ENCODE measurements around the gene ENTPD5.

Gene ENTPD5

GRCh38 chr14:74018586-74019407 is at the start of gene ENTPD5, which contains the start of gene BBOF1:
Gene ENTPD5 (minus strand): TSS chr14:74019288. CDS start chr14:73988102, 31,186 bp downstream.
Gene BBOF1 (plus strand): TSS chr14:74019349. CDS start chr14:74019479, 130 bp downstream.
- peak; percentile 87 for DNase-seq (ENCODE audit: low spot score)

- DNase-seq (ENCODE audit: low spot score) = no peak
Measured at GRCh38 chr14:74065746-74066575, 46.9 kb upstream of the ENTPD5 start.

GRCh38 chr14:74064883-74065282 is 45.8 kb upstream of the ENTPD5 start:
- DNase-seq (ENCODE audit: low spot score) = no peak

- DNase-seq (ENCODE audit: low spot score) = no peak
Measured at GRCh38 chr14:74064426-74064825, 45.3 kb upstream of the ENTPD5 start.

- DNase-seq (ENCODE audit: low spot score) = no peak
Measured at GRCh38 chr14:74062809-74063150, 43.7 kb upstream of the ENTPD5 start.

- DNase-seq (ENCODE audit: low spot score) = no peak
Measured at GRCh38 chr14:74049876-74050495, 30.9 kb upstream of the ENTPD5 start.

- DNase-seq (ENCODE audit: low spot score) = no peak
Measured at GRCh38 chr14:74048281-74048680, 29.2 kb upstream of the ENTPD5 start.

- no peak for DNase-seq (ENCODE audit: low spot score)
Measured at GRCh38 chr14:74045522-74045921, 26.4 kb upstream of the ENTPD5 start.

GRCh38 chr14:74042296-74042695 is 23.2 kb upstream of the ENTPD5 start:
- no peak for DNase-seq (ENCODE audit: low spot score)

GRCh38 chr14:74038020-74038859 is 19.2 kb upstream of the ENTPD5 start:
- peak; percentile 49 for DNase-seq (ENCODE audit: low spot score)

- no peak for DNase-seq (ENCODE audit: low spot score)
Measured at GRCh38 chr14:74035556-74035955, 16.5 kb upstream of the ENTPD5 start.

- no peak for DNase-seq (ENCODE audit: low spot score)
Measured at GRCh38 chr14:74034572-74034971, 15.5 kb upstream of the ENTPD5 start.

GRCh38 chr14:74029136-74029535 is 10.0 kb upstream of the ENTPD5 start:
- no peak for DNase-seq (ENCODE audit: low spot score)

- DNase-seq (ENCODE audit: low spot score) = no peak
Measured at GRCh38 chr14:74022346-74022745, 3.3 kb upstream of the ENTPD5 start.

- DNase-seq (ENCODE audit: low spot score) = peak; percentile 6
Measured at GRCh38 chr14:74019408-74020137, 485 bp upstream of the ENTPD5 start.

- no peak for DNase-seq (ENCODE audit: low spot score)
Measured at GRCh38 chr14:74018174-74018585, 908 bp downstream of the ENTPD5 start.

- DNase-seq (ENCODE audit: low spot score) = no peak
Measured at GRCh38 chr14:74015963-74016362, 3.1 kb downstream of the ENTPD5 start.

GRCh38 chr14:74015176-74015575 is 3.9 kb downstream of the ENTPD5 start:
- DNase-seq (ENCODE audit: low spot score) = no peak

GRCh38 chr14:74014299-74014698 is 4.8 kb downstream of the ENTPD5 start:
- no peak for DNase-seq (ENCODE audit: low spot score)

GRCh38 chr14:74008843-74009499 is 10.1 kb downstream of the ENTPD5 start:
- no peak for DNase-seq (ENCODE audit: low spot score)
